Activated CD4-positive, alpha-beta T cell treated with anti-CD3 and anti-CD28 coated beads, Interleukin-2, amount 10 ng/mL, durations not matched to agents 7 days and 5 days (primary cell): ENCODE results near the gene SOAT2. TPM values are rescaled to one million over a fixed set of nuclear protein-coding genes. Genes with fewer than 3 reads are reported as not detected.
"Not testable (repeated sequence)": the region's sequence is repeated elsewhere in the genome, so short reads cannot be mapped to it uniquely, and the experiment has no call there.

ENCODE experiments used
- CTCF ChIA-PET: fragments of 350-600 bp; sonication (Branson Sonifier 250); formaldehyde crosslinking; loops from one replicate; lab custom pipeline; 2021; ENCODE audit warnings: antibody characterized with exemption; lab: Charles Lee
- POLR2A ChIA-PET: fragments of 350-600 bp; sonication (Branson Sonifier 250); formaldehyde crosslinking; loops from one replicate; lab custom pipeline; 2021; ENCODE audit warnings: antibody characterized with exemption; lab: Charles Lee
- DNase-seq: peaks from one replicate; pipeline ENCODE4 v3.0.0-alpha.2; 2020
- H3K27ac Mint-ChIP-seq: one replicate; pipeline ENCODE4 v1.8.0; 2021; ENCODE audit warnings: mild to moderate bottlenecking, moderate library complexity, mixed read lengths
- H3K27me3 Mint-ChIP-seq: one replicate; pipeline ENCODE4 v1.8.0; 2021; ENCODE audit warnings: mixed read lengths
- H3K36me3 Mint-ChIP-seq: one replicate; pipeline ENCODE4 v1.8.0; 2021; ENCODE audit warnings: low read depth, mixed read lengths
- H3K4me1 Mint-ChIP-seq: one replicate; pipeline ENCODE4 v1.8.0; 2021; ENCODE audit warnings: mixed read lengths
- H3K4me3 Mint-ChIP-seq: one replicate; pipeline ENCODE4 v1.8.0; 2021; ENCODE audit warnings: mild to moderate bottlenecking, moderate library complexity, mixed read lengths
- H3K9me3 Mint-ChIP-seq: one replicate; pipeline ENCODE4 v1.8.0; 2021; ENCODE audit warnings: mixed read lengths
- total RNA-seq, 2 experiments: library from RNA; stranded (reverse); gene quantifications; one replicate each; pipeline ENCODE4 v1.2.3, GENCODE V29; 2021

SOAT2 gene
- total RNA-seq, 2 experiments from 2014 or later, result 1.0 to 1.7 TPM

- no peak overlapping the region for H3K4me3 Mint-ChIP-seq
- H3K9me3 Mint-ChIP-seq, result no peaks in the 10 kb centered on the region
- ChIA-PET POLR2A (no interaction called here), CTCF (interaction anchor here (0.6 to 9.6 kb wide), 14 partner anchors 9 to 243 kb away, joined by 3 to 99 read pairs (median 3); no protein-coding TSS in a partner anchor)
- H3K27ac Mint-ChIP-seq, result peak overlapping the region; percentile 83
- H3K36me3 Mint-ChIP-seq, result no peaks in the 10 kb centered on the region
- H3K4me1 Mint-ChIP-seq, result peaks cover 66% of the 10 kb centered on the region
- H3K27me3 Mint-ChIP-seq, result peaks cover 4% of the 10 kb centered on the region
- no peak for DNase-seq
Observed at GRCh38 chr12:53101931-53102781, 1.1 kb upstream of the SOAT2 start.

- no peaks in the 10 kb centered on the region for H3K27me3 Mint-ChIP-seq
- POLR2A ChIA-PET, result interaction anchor here (0.5 kb wide), 1 partner anchor 32 kb away, joined by 3 read pairs; no protein-coding TSS in a partner anchor
- no peaks in the 10 kb centered on the region for H3K9me3 Mint-ChIP-seq
- H3K36me3 Mint-ChIP-seq, result no peaks in the 10 kb centered on the region
- peaks cover 52% of the 10 kb centered on the region for H3K4me1 Mint-ChIP-seq
- no peak overlapping the region for H3K4me3 Mint-ChIP-seq
- peak overlapping the region; percentile 86 for H3K27ac Mint-ChIP-seq
- DNase-seq, result peak; percentile 24
- CTCF ChIA-PET, result interaction anchor here (0.6 to 9.6 kb wide), 13 partner anchors 24 to 402 kb away, joined by 3 to 99 read pairs (median 4); no protein-coding TSS in a partner anchor
Observed at GRCh38 chr12:53103860-53104305, 597 bp downstream of the SOAT2 start.

- ChIA-PET POLR2A (no interaction called here), CTCF (interaction anchor here (0.6 to 1.7 kb wide), 2 partner anchors 20 to 216 kb away, joined by 3 to 5 read pairs; partner anchors contain the start of gene AAAS)
- Mint-ChIP-seq H3K9me3 (no peaks in the 10 kb centered on the region), H3K4me1 (peaks cover 46% of the 10 kb centered on the region), H3K4me3 (no peak overlapping the region), H3K36me3 (no peaks in the 10 kb centered on the region), H3K27me3 (no peaks in the 10 kb centered on the region), H3K27ac (peak overlapping the region; percentile 60)
- DNase-seq, result no peak
Observed at GRCh38 chr12:53105256-53105655, 2.0 kb downstream of the SOAT2 start.

GRCh38 chr12:53105712-53106439 lies 2.6 kb downstream of the SOAT2 start:
- Mint-ChIP-seq H3K36me3 (no peaks in the 10 kb centered on the region), H3K4me1 (peaks cover 41% of the 10 kb centered on the region), H3K9me3 (no peaks in the 10 kb centered on the region), H3K27ac (peak overlapping the region; percentile 43), H3K4me3 (no peak overlapping the region), H3K27me3 (no peaks in the 10 kb centered on the region)
- DNase-seq, result no peak
- POLR2A ChIA-PET, result no interaction called here
- CTCF ChIA-PET, result interaction anchor here (0.6 to 1.7 kb wide), 2 partner anchors 21 to 215 kb away, joined by 3 to 5 read pairs; partner anchors contain the start of gene AAAS

- Mint-ChIP-seq H3K27ac (no peak overlapping the region), H3K4me3 (no peak overlapping the region), H3K36me3 (no peaks in the 10 kb centered on the region), H3K4me1 (peaks cover 33% of the 10 kb centered on the region), H3K9me3 (no peaks in the 10 kb centered on the region), H3K27me3 (peaks cover 2% of the 10 kb centered on the region)
- ChIA-PET POLR2A (no interaction called here), CTCF (interaction anchor here (0.6 kb wide), 1 partner anchor 8 kb away, joined by 3 read pairs; no protein-coding TSS in a partner anchor)
- DNase-seq, result no peak
Observed at GRCh38 chr12:53107122-53107521, 3.8 kb downstream of the SOAT2 start.

GRCh38 chr12:53112431-53112830 lies 9.1 kb downstream of the SOAT2 start:
- DNase-seq, H3K27ac Mint-ChIP-seq, POLR2A ChIA-PET, H3K27me3 Mint-ChIP-seq, H3K36me3 Mint-ChIP-seq, H3K4me3 Mint-ChIP-seq, H3K9me3 Mint-ChIP-seq, H3K4me1 Mint-ChIP-seq: not testable (repeated sequence)
- CTCF ChIA-PET, result interaction anchor here (0.6 to 0.7 kb wide), 2 partner anchors 45 to 736 kb away, joined by 3 to 4 read pairs; no protein-coding TSS in a partner anchor

GRCh38 chr12:53113136-53113705 lies 9.9 kb downstream of the SOAT2 start:
- POLR2A ChIA-PET, result no interaction called here
- Mint-ChIP-seq H3K27ac (no peak overlapping the region), H3K9me3 (no peaks in the 10 kb centered on the region), H3K4me1 (no peaks in the 10 kb centered on the region), H3K36me3 (no peaks in the 10 kb centered on the region), H3K27me3 (peaks cover 2% of the 10 kb centered on the region), H3K4me3 (no peak overlapping the region)
- DNase-seq, result no peak
- CTCF ChIA-PET, result interaction anchor here (0.6 kb wide), 2 partner anchors 46 to 543 kb away, joined by 3 to 4 read pairs; no protein-coding TSS in a partner anchor

GRCh38 chr12:53113951-53114350 lies 10.7 kb downstream of the SOAT2 start:
- no peak for DNase-seq
- Mint-ChIP-seq H3K4me3 (no peak overlapping the region), H3K36me3 (no peaks in the 10 kb centered on the region), H3K9me3 (no peaks in the 10 kb centered on the region), H3K27me3 (peaks cover 2% of the 10 kb centered on the region), H3K4me1 (no peaks in the 10 kb centered on the region), H3K27ac (no peak overlapping the region)
- POLR2A ChIA-PET, result no interaction called here
- CTCF ChIA-PET, result interaction anchor here (0.6 kb wide), 1 partner anchor 544 kb away, joined by 3 read pairs; no protein-coding TSS in a partner anchor

GRCh38 chr12:53115112-53115890 lies 12.0 kb downstream of the SOAT2 start:
- CTCF ChIA-PET, result interaction anchor here (3.0 kb wide), 1 partner anchor 45 kb away, joined by 11 read pairs; no protein-coding TSS in a partner anchor
- Mint-ChIP-seq H3K27me3 (peaks cover 2% of the 10 kb centered on the region), H3K4me3 (no peak overlapping the region), H3K4me1 (no peaks in the 10 kb centered on the region), H3K9me3 (no peaks in the 10 kb centered on the region), H3K27ac (no peak overlapping the region), H3K36me3 (no peaks in the 10 kb centered on the region)
- POLR2A ChIA-PET, result no interaction called here
- no peak for DNase-seq

GRCh38 chr12:53115891-53116648 lies 12.8 kb downstream of the SOAT2 start:
- H3K9me3 Mint-ChIP-seq, result no peaks in the 10 kb centered on the region
- CTCF ChIA-PET, result interaction anchor here (0.7 to 3.0 kb wide), 2 partner anchors 44 to 1965 kb away, joined by 5 to 11 read pairs; no protein-coding TSS in a partner anchor
- peaks cover 2% of the 10 kb centered on the region for H3K27me3 Mint-ChIP-seq
- H3K36me3 Mint-ChIP-seq, result no peaks in the 10 kb centered on the region
- no peak overlapping the region for H3K27ac Mint-ChIP-seq
- POLR2A ChIA-PET, result no interaction called here
- no peak for DNase-seq
- H3K4me1 Mint-ChIP-seq, result no peaks in the 10 kb centered on the region
- H3K4me3 Mint-ChIP-seq, result no peak overlapping the region

- H3K4me1 Mint-ChIP-seq, result no peaks in the 10 kb centered on the region
- H3K36me3 Mint-ChIP-seq, result no peaks in the 10 kb centered on the region
- DNase-seq, result no peak
- H3K9me3 Mint-ChIP-seq, result no peaks in the 10 kb centered on the region
- ChIA-PET POLR2A (no interaction called here), CTCF (interaction anchor here (1.2 to 2.1 kb wide), 2 partner anchors 19 to 40 kb away, joined by 4 to 6 read pairs; partner anchors contain the start of gene SPRYD3)
- no peaks in the 10 kb centered on the region for H3K27me3 Mint-ChIP-seq
- no peak overlapping the region for H3K27ac Mint-ChIP-seq
- H3K4me3 Mint-ChIP-seq, result no peak overlapping the region
Observed at GRCh38 chr12:53118751-53119300, 15.5 kb downstream of the SOAT2 start.
